Brain microvascular endothelial cell (primary cell): ENCODE data around the gene ZNF274.

ENCODE experiments used
- DNase-seq: peaks from one replicate; pipeline ENCODE4 v3.0.0-alpha.2; 2020
- H3K27ac ChIP-seq: fragments of 250-450 bp; sonication (Bioruptor Pico); 2 replicates; pipeline ENCODE4 v1.5.1; 2020; ENCODE audit warnings: mild to moderate bottlenecking, moderate library complexity
- H3K27me3 ChIP-seq: fragments of 250-450 bp; sonication (Bioruptor Pico); replicated peaks from 2 replicates; pipeline ENCODE4 v1.5.1; 2020; ENCODE audit warnings: mild to moderate bottlenecking
- H3K36me3 ChIP-seq: fragments of 250-450 bp; sonication (Bioruptor Pico); replicated peaks from 2 replicates; pipeline ENCODE4 v1.5.1; 2020; ENCODE audit warnings: mild to moderate bottlenecking
- H3K4me3 ChIP-seq: 2 replicates; pipeline ENCODE4 v1.5.1; 2011; ENCODE audit warnings: low read depth, mild to moderate bottlenecking, control low read depth, low read length, moderate library complexity
- in situ Hi-C: cut with HindIII; loops from 2 replicates; pipeline ENCODE4 v1.10.0; 2017; ENCODE audit warnings: low sequenced_read_pairs, low pct_ligation_motif_present
- TF ChIP-seq, protein P1 (sequence below): IDR thresholded peaks from 2 replicates; pipeline ENCODE4 v1.5.1; 2011; ENCODE audit warnings: low read depth, mild to moderate bottlenecking, moderate library complexity, low read length, control low read depth, inconsistent platforms; ENCODE audit errors: missing control alignments

Gene ZNF274

DNA sequence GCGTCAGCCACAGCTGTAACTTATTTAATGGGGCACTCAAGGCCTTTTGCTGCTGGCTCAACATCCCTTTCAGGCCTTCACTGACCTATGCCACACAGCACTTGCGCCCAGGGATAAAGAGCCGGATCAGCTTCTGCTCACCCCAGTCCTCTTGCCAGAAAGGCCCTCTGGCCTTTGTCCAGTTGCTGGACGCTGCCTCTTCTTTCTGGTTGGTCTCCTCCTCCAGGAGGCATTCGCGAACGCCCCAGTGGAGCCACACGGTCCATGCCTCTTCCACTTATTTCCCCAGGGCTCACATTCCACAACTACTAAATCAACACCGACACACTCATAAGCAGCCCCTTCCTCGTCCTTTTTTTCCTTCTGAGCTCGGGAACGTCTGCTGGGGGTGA is 28.6 kb upstream of the ZNF274 start:
- no peaks in the 10 kb centered on the region for H3K27me3 ChIP-seq
- peak; percentile 16 for DNase-seq
- TF ChIP-seq, protein P1, sequence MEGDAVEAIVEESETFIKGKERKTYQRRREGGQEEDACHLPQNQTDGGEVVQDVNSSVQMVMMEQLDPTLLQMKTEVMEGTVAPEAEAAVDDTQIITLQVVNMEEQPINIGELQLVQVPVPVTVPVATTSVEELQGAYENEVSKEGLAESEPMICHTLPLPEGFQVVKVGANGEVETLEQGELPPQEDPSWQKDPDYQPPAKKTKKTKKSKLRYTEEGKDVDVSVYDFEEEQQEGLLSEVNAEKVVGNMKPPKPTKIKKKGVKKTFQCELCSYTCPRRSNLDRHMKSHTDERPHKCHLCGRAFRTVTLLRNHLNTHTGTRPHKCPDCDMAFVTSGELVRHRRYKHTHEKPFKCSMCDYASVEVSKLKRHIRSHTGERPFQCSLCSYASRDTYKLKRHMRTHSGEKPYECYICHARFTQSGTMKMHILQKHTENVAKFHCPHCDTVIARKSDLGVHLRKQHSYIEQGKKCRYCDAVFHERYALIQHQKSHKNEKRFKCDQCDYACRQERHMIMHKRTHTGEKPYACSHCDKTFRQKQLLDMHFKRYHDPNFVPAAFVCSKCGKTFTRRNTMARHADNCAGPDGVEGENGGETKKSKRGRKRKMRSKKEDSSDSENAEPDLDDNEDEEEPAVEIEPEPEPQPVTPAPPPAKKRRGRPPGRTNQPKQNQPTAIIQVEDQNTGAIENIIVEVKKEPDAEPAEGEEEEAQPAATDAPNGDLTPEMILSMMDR: no peak
- H3K27ac ChIP-seq: peak overlapping the region; percentile 50
- H3K36me3 ChIP-seq: no peaks in the 10 kb centered on the region
- in situ Hi-C loops: no loop called here
- H3K4me3 ChIP-seq: peak overlapping the region; percentile 80

DNA sequence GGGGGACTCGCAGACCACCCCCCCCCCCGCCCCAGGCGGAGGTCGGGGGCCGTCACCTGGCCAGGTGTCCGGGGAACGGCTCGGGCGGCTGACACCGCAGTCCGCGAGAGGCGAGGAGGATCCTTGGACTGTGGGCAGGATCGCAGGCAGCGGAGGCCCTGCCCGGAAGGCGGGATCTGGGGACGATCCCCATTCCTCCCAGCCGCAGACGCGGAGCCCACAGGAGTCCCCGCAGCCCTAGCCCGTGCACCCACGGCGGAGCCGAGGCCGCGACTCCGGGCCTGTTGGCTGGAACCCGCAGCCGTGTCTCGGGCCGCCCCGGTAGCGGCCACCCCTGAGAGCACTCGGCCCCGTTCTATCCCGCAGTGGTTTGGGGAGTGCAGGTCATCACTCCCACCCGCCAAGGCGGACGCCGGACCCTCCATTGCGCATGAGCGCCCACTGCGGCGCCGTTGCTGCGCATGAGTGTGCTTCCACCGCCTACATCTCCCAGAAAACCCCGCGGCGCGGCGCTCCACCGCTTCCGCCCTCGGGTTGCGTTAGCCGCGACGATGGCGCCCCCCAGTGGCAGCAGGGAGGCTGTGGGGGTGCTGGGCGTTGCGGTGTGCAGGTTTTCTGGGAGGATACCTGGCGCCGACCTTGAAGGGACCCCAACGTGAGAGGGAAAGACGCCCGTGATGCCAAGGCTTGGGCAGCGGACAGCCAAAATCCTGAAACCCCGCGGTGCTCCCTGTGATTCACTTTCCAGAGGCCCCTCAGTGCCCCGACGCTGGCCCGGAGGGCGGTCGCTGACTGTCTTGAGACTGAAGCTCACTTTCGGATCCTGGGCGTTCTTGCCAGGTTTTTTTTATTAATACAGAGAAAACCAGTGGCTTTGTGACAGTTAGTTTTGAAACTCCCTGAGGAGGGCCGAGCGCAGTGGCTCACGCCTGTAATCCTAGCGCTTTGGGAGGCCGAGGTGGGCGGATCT is 27.9 kb upstream of the ZNF274 start:
- no peaks in the 10 kb centered on the region for H3K27me3 ChIP-seq
- H3K27ac ChIP-seq: peak overlapping the region; percentile 50
- H3K36me3 ChIP-seq: no peaks in the 10 kb centered on the region
- H3K4me3 ChIP-seq: peak overlapping the region; percentile 80
- TF ChIP-seq, protein P1: peak; percentile 98
- peak; percentile 89 for DNase-seq
- in situ Hi-C loops: no loop called here

DNA sequence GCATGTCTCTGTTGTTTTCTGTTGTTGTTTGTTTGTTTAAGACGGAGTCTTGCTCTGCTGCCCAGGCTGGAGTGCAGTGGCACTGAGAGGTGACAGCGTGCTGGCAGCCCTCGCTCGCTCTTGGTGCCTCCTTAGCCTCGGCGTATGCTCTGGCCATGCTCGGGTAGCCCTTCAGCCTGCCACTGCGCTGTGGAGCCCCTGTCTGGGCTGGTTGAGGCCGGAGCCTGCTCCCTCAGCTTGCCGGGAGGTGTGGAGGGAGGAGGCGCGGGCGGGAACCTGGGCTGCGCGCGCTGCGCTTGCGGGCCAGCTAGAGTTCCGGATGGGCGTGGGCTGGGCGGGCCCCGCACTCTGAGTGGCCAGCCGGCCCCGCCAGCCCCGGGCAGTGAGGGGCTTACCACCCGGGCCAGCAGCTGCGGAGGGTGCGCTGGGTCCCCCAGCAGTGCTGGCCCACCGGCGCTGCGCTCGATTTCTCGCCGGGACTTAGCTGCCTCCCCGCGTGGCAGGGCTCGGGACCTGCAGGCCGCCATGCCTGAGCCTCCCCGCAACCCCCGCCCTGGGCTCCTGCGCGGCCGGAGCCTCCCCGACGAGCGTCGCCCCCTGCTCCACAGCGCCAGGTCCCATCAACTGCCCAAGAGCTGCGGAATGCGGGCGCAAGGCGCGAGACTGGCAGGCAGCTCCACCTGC is 25.7 kb upstream of the ZNF274 start:
- Histone ChIP-seq H3K4me3 (no peak overlapping the region), H3K36me3 (no peaks in the 10 kb centered on the region), H3K27ac (no peak overlapping the region), H3K27me3 (no peaks in the 10 kb centered on the region)
- DNase-seq: no peak
- TF ChIP-seq, protein P1: no peak
- in situ Hi-C loops: no loop called here

DNA sequence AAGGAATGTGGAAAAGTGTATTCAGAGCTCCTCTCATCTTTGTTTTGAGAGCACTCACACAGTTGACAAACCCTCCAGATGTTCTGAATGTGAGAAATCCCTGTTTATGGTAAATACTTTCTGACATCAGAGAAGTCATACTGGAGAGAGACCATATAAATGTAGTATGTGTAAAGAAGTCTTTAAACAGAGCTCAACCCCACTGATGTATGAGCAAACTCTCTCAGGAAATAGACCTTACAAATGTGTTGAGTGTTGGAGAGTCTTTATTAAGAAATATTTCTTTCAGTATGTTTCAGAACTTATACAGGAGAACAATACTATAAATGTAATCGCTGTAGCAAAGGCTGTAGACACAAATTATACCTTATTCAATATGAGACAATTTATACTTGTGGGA is 16.6 kb upstream of the ZNF274 start:
- Histone ChIP-seq H3K27me3 (no peaks in the 10 kb centered on the region), H3K36me3 (no peaks in the 10 kb centered on the region), H3K4me3 (no peak overlapping the region), H3K27ac (no peak overlapping the region)
- no peak for DNase-seq
- TF ChIP-seq, protein P1: no peak
- in situ Hi-C loops: no loop called here

DNA sequence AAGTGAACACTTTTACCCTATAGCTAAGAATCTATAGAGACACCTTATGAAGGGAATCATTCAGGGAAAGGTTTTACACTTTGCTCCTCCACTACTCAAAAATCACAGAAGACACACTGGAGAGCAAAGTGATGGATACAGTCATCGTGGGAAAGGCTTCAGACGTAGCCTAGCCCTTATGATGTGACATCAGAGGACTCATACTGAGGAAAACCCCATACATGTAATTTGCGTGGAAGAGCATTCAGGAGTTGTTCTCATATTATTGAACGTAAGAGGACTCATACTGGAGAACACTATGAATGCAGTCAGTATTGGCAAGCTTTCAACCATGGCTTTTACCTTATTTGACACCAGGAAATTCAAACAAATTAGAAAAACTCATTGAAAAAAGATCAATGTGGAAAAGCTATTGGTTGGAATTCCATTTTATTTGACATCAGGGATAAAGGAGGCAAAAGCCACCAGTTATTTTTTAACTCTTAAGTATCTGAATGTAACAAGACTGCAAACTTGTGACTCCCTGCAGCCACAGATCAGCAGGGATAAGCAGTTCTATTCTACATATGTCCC is 16.1 kb upstream of the ZNF274 start:
- in situ Hi-C loops: no loop called here

More for the DNA sequence above, 16.1 kb upstream of the ZNF274 start:
- no peak for DNase-seq
- TF ChIP-seq, protein P1: no peak
- no peak overlapping the region for H3K27ac ChIP-seq
- H3K4me3 ChIP-seq: no peak overlapping the region
- H3K36me3 ChIP-seq: no peaks in the 10 kb centered on the region
- H3K27me3 ChIP-seq: no peaks in the 10 kb centered on the region
